Right lobe of liver (tissue), 6 donors: Measurements from ENCODE around the gene SRPK2. TPM values are rescaled to one million over a fixed set of nuclear protein-coding genes. Genes with fewer than 3 reads are reported as not detected.

Experiments used
- ATAC-seq, 4 donors: fragments of 200-7000 bp; cut with Tn5 transposase; one replicate each; pipeline ENCODE4 v1.9.1; 2020; ENCODE audit warnings: mild to moderate bottlenecking in 4 of 4, moderate library complexity in 4 of 4
- DNase-seq, 3 donors: peaks; one replicate each; pipeline ENCODE4 v3.0.0-alpha.2; 2020
- H3K27ac ChIP-seq, 3 donors: fragments of 200-600 bp; one replicate each; pipeline ENCODE4 v1.8.0; 2022
- H3K27me3 ChIP-seq, 2 donors: fragments of 200-600 bp; one replicate each; pipeline ENCODE4 v1.8.0; 2022
- H3K36me3 ChIP-seq, 4 donors: fragments of 200-600 bp; sonication (generic) in 1 of 4; one replicate each; pipeline versions ENCODE4 v1.5.1 to v1.8.0; 2017 to 2022; ENCODE audit warnings: control low read depth in 1 of 4
- H3K4me1 ChIP-seq, 4 donors: fragments of 200-600 bp; sonication (generic) in 1 of 4; one replicate each; pipeline versions ENCODE4 v1.5.1 to v1.8.0; 2017 to 2022; ENCODE audit warnings: control low read depth in 1 of 4
- H3K4me3 ChIP-seq, 3 donors: fragments of 200-600 bp; one replicate each; pipeline ENCODE4 v1.8.0; 2022
- H3K9me3 ChIP-seq, 4 donors: fragments of 200-600 bp; sonication (generic) in 1 of 4; one replicate each; pipeline versions ENCODE4 v1.5.1 to v1.8.0; 2017 to 2022; ENCODE audit warnings: control low read depth in 1 of 4
- CTCF ChIP-seq, 4 donors: fragments of 200-600 bp in 3 of 4; fragments of 450-650 bp in 1 of 4; IDR thresholded peaks; one replicate each; pipeline versions ENCODE4 v1.5.1 to v1.8.0; 2016 to 2022; ENCODE audit warnings: antibody characterized with exemption in 4 of 4, mild to moderate bottlenecking in 2 of 4
- POLR2A ChIP-seq: fragments of 450-650 bp; IDR thresholded peaks from one replicate; pipeline ENCODE4 v1.6.1; 2017; ENCODE audit warnings: antibody characterized with exemption, mild to moderate bottlenecking
- WGBS: methylation state at CpG from one replicate; pipeline ENCODE4 v1.1.6; 2018; ENCODE audit warnings: low coverage, low lambda C conversion rate; ENCODE audit not compliant: insufficient coverage; ENCODE audit errors: missing lambda C conversion rate; 5-methylcytosine and 5-hydroxymethylcytosine counted together
- intact Hi-C, 2 donors: fragments of 100-400 bp; cut with DNase I; formaldehyde crosslinking; loops; one replicate each; pipeline versions ENCODE4 v1.11.2 to v1.14.1; 2022
- total RNA-seq, 6 experiments: library from RNA; depleted of rRNA in 2 of 6; stranded (reverse); fragments of >200 nt in 2 of 6; fragmentation: NEBNext Ultra II Directional in 3 of 6; extraction: Animal tissue kit (Norgen Biotek cat#: 25700) in 3 of 6; gene quantifications; one replicate each; pipeline versions ENCODE4 v1.1.0 to v1.2.4, GENCODE V29; 2016 to 2023
- donor health status: DM: no; HTN: yes; CAD: no.
- donor health status: DM: no; HTN: no; CAD: no.
- donor health status: DM: no; HTN: no; CAD: no.
- donor health status: DM: no; HTN: yes; CAD: no.
- donor health status: DM: no; HTN: yes; CAD: no.

The SRPK2 gene
- total RNA-seq, 6 experiments from 2014 or later: 15.5 to 21.1 (median 18.2) TPM

- ATAC-seq (no peak), DNase-seq (no peak)
- TF ChIP-seq POLR2A: no peak
- TF ChIP-seq CTCF (IDR thresholded peaks at IDR 0.05): no peak
- Histone ChIP-seq H3K4me1 (no peaks in the 10 kb centered on the region), H3K4me3 (no peak overlapping the region), H3K27me3 (no peaks in the 10 kb centered on the region), H3K9me3 (no peaks in the 10 kb centered on the region), H3K27ac (no peak overlapping the region), H3K36me3 (no peaks in the 10 kb centered on the region)
- WGBS: 89% methylated on average over 2 of the region's 2 CpGs
- intact Hi-C loops: no loop called here
Observed at GRCh38 chr7:105227391-105227790, 161.3 kb downstream of the SRPK2 start.

GRCh38 chr7:105224884-105225651 lies 163.7 kb downstream of the SRPK2 start:
- Histone ChIP-seq H3K36me3 (no peaks in the 10 kb centered on the region), H3K27ac (no peak overlapping the region), H3K4me3 (no peak overlapping the region), H3K9me3 (no peaks in the 10 kb centered on the region), H3K27me3 (no peaks in the 10 kb centered on the region), H3K4me1 (no peaks in the 10 kb centered on the region)
- no peak for DNase-seq
- WGBS: 68% methylated on average over 6 of the region's 6 CpGs
- no peak for TF ChIP-seq CTCF (IDR thresholded peaks at IDR 0.05)
- no peak for TF ChIP-seq POLR2A
- ATAC-seq: peak; percentile 59 to 96 (median 64)
- intact Hi-C loops: no loop called here

GRCh38 chr7:105222953-105223352 lies 165.8 kb downstream of the SRPK2 start:
- Histone ChIP-seq H3K36me3 (no peaks in the 10 kb centered on the region), H3K27ac (no peak overlapping the region), H3K9me3 (no peaks in the 10 kb centered on the region), H3K27me3 (no peaks in the 10 kb centered on the region), H3K4me1 (no peaks in the 10 kb centered on the region), H3K4me3 (no peak overlapping the region)
- TF ChIP-seq CTCF (IDR thresholded peaks at IDR 0.05) (no peak), POLR2A (no peak)
- DNase-seq (no peak), ATAC-seq (no peak)
- 91% methylated on average over 4 of the region's 5 CpGs for WGBS
- intact Hi-C loops: no loop called here

- Histone ChIP-seq H3K27me3 (no peaks in the 10 kb centered on the region), H3K4me1 (no peaks in the 10 kb centered on the region), H3K9me3 (no peaks in the 10 kb centered on the region), H3K4me3 (no peak overlapping the region), H3K36me3 (no peaks in the 10 kb centered on the region), H3K27ac (no peak overlapping the region)
- DNase-seq: no peak
- 87% methylated on average over 2 of the region's 2 CpGs for WGBS
- intact Hi-C loops: no loop called here
- TF ChIP-seq POLR2A (no peak), CTCF (IDR thresholded peaks at IDR 0.05) (no peak)
- no peak for ATAC-seq
Observed at GRCh38 chr7:105219771-105220160, 169.0 kb downstream of the SRPK2 start.
